Head of caudate nucleus (tissue), 42 donors: Measurements from ENCODE around the gene FRY.

Source experiments
- DNase-seq, 42 donors: peaks; one replicate each; pipeline versions ENCODE4 v3.0.0 to v3.0.0-alpha.2; 2020 to 2021; ENCODE audit warnings: mixed read lengths in 7 of 42
- intact Hi-C: fragments of 100-400 bp; cut with DNase I; formaldehyde crosslinking; loops from one replicate; pipeline ENCODE4 v1.15.0; 2022

The FRY gene

DNA sequence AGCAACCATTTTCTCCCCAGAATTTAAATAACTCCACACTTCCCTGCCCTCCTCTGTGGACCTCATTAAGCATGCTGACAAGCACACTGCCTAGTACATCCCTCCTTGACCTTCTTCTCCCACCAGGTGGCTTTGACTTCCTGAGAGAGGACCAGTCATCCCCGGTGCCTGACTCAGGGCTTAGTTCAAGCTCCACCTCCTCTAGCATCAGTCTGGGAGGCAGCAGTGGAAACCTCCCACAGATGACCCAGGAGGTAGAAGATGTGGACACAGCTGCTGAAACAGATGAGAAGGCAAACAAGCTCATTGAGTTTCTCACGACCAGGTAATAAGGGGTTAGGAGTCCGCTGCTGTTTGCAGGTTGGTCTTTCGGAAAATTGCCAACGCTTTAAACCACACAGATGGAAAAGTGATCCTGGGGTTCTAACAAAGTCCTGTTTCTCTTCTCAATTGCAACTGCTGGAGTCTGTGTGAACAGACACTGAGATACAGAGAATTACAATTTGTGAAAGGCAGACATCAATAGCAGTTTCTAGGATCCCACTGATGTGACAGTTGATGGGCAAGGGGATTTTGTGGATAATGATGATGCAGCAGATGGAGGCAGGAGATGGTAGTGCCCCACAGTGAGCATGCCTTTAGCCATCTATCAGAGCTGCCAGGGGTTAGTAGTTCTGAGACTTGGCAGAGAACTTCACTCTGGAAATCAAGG, 196.9 kb downstream of the FRY start:
- DNase-seq = no peak
- intact Hi-C loops = no loop called here

DNA sequence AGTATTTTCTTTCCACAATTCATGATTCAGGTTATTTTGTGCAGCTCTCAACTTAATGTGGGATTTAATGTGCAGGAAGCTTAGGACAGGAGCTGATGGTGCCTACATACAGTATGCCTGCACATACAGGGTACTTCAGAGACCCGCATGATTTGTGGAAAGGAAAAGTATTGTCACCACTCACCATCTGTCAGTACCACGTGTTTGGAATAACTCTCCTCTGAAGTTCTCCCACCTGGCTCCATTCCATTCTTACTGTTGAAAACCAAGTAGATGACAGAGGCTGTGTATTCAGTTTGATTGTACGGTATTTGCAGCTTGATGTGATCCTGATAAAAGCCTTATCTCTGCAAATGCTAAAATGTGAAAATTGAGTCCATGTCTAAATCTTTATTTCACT, 197.9 kb downstream of the FRY start:
- intact Hi-C loops = no loop called here
- DNase-seq = no peak

DNA sequence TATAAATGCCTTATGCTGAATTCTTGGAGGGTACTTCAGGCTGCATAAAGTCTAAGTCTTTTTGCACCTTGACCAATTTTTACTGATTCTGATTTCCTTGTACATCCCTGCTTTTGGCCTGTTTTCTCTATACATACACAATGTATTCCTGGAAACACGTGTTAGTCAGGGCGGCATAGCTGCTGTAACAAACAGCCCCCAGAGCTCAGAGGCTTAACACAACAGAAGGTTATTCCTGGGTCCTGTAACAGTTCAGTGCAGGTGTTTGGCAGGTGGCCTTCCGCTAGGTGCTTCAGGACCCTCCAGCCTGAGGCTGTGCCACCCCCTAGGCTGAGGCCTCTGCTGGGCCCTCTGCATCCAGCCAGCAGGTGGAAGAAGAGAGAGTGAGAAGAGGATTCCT, 200.7 kb downstream of the FRY start:
- DNase-seq = no peak
- intact Hi-C loops = no loop called here

DNA sequence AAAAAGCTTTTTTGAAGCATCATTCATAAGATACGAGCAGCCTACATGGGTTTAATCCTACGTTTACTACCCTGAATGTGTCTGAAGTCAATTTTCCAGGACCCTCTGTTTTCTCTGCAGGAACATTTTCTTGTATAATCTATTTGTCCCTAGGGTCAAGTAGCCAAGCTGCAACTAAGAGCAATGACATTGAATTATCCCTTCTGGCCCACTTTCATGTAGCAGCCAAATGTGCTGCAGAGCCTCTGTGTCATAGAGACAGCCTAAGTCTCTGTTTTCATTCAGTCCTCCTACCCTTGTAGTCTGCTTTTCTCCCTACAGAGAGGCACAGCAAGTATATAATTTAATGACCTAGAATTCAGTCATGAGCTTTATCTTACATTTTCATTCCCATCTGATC, 201.5 kb downstream of the FRY start:
- intact Hi-C loops = no loop called here
- DNase-seq = no peak

DNA sequence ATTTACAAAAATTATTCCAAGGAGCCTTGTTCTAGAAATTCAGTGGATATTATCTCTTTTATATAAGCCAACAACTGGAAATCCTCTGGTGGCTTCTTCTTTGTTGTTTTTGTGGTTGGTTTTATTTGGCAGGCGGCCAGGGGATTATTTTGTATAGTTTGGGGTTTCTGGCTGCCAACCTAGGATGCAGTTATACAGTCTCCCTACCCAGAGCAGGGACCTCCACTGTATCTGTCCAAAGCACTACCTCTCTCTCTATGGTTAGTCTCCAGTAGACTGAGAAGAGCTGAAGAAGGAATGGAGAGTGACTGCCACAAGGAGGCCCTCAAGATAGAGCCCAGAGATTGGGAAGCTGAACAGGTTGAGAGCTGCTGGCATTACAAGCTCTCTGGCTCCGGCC, 203.3 kb downstream of the FRY start:
- no peak for DNase-seq
- intact Hi-C loops = no loop called here

DNA sequence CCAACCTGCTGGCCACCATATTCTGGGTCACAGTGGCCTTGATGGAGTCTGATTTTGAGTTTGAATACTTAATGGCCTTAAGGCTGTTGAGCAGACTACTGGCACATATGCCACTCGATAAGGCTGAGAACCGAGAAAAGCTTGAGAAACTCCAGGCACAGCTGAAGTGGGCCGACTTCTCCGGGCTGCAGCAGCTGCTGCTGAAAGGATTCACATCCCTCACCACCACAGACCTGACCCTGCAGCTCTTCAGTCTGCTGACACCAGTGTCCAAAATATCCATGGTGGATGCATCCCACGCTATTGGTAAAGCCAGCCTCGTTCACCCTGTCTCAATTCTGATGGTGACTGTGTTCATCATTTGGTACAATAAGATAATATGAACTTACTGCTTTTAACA, 206.1 kb downstream of the FRY start:
- DNase-seq = no peak
- intact Hi-C loops = no loop called here

DNA sequence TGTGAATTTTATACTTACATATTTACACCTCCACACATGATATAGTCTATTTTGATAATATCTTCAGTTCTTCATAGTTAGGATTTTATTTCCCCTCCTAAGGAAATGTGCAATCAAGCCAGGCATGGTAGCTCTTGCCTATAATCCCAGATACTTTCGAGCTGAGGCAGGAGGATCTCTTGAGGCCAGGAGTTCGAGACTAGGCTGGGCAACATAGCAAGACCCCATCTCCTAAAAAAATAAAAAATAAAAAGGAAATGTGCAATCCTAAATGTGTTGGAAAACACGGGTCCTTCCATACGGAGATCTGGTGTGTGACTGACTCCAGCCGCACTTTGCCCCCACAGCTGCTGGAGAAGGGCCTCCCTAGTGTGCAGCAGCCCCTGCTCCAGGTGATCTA, 212.1 kb downstream of the FRY start:
- no peak for DNase-seq
- intact Hi-C loops = no loop called here

DNA sequence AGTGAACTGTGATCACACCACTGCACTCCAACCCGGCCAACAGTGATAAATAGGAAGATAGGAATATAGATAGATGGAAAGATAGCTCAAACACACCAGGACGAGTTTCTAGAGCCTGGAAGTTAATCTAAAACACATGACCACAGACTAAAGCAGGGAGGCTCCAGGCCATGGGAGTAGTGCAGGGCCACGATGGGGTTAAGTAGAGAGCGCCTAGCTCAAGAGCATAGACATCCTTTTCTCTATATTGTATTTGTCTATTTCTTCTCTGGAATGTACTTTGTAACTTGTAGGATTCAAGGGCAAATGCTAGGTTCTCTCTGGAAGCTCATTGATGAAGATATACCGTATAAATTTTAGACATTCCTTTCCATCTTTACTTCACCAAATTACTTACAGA, 214.0 kb downstream of the FRY start:
- intact Hi-C loops = no loop called here
- DNase-seq = no peak

DNA sequence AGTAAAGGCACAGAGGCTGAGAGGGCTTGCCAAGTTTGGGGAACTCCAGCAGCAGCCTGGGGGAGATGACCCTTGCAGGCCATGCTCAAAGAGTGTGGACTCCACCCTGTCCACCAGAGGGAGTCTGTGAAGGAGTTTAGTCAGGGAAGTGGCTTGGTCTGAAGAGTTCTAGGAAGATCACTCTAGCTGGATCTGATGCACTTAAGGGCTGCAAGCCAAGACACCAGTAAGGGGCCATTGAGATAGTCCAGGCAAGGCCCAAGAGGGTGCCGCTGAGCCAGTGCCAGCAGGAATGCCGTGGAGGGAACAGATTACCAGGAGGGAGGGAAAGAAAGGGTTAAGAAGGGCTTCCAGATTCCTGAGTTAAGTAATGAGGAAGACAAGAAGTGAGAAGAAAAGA, 214.9 kb downstream of the FRY start:
- intact Hi-C loops = no loop called here
- DNase-seq = peak in 24 of 42 donors; percentile 13 to 63 (median 30)

DNA sequence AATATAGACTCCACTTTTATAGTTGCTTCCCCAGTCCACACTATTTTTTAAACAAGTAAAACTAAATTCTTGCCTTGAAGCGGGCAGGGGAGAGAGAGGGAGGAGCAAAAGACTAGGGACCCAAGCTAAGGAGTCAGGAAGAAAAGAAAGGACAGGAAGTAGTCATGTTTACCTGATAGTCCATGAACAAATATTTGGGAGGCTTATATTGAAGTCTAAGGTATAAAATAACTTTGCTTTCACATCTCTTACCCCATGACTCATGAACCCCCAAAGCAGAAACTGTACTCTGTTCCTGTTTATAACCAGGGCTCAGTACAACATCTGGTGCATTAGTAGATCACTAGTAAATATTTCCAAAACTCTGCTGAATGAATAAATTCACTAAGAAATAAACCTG, 216.3 kb downstream of the FRY start:
- intact Hi-C loops = no loop called here
- no peak for DNase-seq

DNA sequence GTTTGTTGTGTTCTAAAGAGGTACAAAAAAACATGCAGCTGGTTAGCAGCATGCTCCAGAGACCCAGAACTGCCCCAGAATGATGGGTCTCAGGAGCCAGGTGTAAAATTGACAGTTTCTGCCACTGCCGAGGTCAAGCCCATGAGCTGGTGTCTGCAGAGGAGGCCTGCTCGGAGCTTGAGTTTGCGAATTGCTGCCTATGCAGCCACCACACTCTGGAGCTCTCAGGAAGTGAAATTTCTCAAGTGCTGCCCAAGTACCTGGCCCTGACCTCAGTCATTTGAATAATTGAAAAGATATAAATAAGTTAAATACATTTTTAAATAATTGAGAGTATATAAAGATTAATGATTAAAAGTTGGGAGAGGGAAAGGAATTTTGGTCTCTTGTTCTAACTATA, 217.2 kb downstream of the FRY start:
- DNase-seq = no peak
- intact Hi-C loops = no loop called here

DNA sequence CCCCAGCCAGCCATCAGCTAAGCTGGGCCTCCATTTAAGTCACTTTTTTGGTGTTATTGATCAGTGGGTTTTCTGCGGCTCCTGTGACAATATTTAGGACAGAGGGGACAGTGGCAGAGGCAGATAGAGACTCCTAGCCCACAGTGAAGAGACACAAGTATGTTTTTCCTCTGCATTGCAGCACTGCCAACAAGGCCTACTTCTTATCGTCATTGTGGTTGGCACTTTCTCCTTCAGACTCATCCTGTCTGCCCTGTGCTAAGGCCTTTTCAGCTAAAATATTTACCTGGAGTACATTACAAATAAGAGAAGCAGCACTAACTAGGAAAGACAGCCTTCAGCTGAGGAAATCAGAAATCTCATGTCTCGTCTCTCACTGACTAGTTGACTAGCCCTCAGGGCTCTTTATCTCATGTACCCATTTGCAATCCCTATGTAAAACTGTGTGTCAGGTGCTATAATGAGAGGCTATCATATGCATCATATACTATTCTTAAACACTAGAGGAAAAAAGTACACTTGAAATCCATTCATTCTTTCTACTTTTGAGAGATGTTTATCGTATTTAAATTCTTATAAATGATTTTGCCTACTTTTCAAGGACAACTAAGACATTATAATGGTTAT, 221.4 kb downstream of the FRY start:
- intact Hi-C loops = no loop called here
- DNase-seq = no peak

DNA sequence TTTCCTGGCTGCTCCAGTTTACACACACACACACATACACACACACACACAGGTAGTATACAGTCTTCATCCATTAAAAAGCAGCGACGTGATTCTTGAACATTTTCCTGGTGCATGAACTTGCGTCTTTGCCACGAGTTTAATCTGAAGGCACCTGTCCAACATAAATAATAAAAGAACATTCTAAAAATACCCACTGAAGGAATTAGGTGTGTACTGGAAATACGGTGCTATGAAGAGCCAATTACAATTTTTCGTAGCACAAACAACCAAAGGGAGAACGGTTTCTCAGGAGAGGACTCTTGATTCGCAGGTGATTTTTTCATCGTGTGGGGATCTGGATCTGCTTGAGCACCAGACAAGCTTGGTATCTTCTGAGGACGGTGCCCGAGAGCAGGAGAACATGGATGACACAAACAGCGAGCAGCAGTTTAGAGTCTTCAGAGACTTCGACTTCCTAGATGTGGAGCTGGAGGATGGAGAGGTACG, 222.4 kb downstream of the FRY start:
- no peak for DNase-seq

DNA sequence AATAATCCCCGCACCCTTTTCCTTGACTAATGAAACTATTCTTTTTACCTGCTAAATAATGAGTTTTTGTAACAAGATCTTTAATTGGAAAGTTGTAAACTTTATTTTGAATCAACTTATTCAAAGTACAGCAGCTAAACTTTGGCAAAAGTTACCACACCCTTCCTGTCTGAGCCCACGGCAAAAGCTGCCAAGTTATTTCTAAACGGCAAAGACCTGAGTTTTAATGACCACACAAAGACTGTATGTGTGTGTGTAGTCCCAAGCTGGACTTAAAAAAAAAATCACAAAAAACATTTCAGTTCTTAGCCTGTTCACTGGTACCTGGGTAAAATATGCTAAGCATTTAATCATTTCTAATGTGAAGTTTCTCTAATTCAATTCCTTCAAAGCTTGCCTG, 222.8 kb downstream of the FRY start:
- no peak for DNase-seq
- intact Hi-C loops = no loop called here

More for the DNA sequence above, 222.4 kb downstream of the FRY start:
- intact Hi-C loops = no loop called here

DNA sequence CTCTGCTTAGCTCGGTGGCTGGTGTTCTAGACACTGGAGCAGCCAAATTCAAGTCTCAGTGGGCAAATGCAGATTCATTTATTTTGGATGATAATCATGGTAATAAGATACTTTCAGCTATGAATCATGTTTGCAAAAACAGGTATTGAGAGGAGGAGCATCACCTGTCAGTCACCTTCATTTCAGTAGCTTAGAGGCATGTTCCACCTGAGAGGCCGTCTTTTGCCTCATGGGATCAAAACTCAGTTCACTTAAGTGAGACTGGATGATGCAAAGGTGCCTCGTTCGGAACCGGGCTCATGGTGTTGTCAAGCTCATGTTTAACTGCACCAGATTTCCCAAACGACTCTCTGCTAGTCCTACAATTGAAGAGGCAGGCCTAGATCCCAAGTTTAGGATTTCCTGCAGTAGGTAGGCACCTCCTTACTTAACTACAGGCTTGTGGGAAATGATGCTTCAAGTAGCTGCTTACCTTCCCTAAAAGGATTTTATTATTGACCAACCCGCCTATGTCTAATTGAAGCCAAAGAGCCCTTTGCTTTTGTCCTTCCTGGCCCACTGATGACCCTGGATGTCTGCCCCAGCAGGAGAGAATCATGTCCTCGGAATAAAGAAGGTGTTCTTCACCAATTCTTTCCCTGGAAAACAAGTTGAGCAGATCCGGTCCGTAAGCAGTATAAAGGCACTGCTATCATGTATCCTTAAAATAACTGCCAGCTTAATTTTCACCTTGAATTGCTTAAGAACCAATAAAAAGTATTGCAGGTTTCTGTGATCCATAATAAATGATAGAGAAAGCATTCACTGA, 223.5 kb downstream of the FRY start:
- intact Hi-C loops = no loop called here
- DNase-seq = no peak

DNA sequence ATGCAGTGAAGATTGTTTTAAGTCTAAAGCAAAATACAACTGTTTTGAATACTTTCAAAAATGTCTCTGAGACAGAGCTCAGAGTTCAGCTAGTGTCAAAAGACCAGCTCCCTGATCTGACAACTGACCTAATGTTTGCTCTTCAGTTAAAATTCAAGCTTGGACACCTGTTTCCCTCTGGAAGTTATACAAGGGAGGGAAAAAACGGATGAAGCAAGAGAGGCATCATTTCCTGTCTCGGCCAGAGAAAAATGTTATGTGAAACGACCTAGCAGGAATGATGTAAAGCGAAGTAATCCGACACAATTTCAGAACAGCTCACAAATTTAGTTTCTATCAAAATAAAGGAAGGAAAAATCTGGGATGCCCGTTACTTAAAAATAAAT, 224.1 kb downstream of the FRY start:
- no peak for DNase-seq
- intact Hi-C loops = no loop called here

DNA sequence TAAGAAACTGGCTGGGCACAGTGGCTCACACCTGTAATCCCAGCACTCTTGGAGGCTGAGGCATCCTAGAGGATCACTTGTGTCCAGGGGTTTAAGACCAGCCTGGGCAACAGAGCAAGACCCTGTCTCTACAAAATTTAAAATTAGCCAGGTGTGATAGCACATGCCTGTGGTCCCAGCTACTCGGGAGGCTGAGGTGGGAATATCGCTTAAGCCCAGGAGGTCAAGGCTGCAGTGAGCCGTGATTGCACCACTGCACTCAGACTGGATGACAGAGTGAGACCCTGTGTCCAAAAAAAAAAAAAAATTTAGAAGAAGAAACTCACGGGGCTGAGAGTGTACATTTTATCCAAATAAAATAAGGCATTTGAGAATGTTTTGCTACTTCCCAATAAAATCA, 224.7 kb downstream of the FRY start:
- no peak for DNase-seq

DNA sequence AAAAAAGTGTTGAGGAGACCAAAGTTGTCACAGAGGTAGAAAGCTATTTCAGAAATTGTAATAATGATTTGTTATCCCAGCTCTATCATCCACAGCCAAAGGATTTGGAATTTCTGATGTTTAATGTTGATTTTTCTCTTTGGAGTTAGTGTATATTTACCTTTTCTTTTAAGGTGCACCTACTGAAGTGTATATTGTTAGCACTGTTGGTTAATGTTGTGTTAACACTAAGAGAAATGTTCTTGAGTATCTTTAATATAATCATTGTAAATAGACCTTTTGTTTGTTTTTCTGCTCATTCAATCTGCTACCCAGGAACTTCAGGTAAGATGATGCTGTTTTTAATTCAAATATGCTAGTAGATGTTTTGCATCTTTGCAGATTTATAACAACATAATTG, 226.1 kb downstream of the FRY start:
- no peak for DNase-seq
- intact Hi-C loops = no loop called here

More for the DNA sequence above, 224.7 kb downstream of the FRY start:
- intact Hi-C loops = no loop called here

DNA sequence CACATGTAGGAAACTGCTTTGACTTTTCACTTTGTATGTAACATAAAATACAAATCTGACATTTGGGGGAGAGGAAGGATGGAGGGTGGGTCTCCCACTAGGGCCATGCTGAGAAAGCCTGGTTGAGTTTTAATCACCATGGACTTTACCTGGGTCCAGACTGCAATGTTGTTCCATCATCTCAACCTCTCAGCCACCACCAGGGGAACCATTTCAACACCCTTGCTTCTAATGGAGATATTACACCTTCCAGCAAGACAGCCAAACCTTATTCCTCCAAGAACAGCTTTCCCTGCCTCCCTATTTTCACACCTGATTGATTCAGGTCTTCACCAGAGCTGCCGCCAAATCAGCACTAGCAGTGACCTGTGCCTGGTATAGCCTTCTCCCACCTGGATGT, 227.5 kb downstream of the FRY start:
- DNase-seq = no peak

DNA sequence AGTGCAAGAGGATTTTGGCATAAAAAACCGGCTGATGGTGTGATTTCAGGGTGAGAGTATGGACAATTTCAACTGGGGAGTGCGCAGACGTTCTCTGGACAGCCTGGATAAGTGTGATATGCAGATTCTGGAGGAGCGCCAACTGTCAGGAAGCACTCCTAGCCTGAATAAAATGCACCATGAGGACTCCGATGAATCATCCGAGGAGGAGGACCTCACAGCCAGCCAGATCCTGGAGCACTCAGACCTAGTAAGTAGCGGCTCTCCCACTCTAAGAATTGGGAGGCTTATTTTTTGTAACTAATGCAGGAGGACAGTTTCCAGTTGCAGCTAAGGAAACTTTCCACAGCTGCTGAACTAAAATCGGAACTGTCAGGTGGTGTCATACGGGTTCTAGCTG, 230.0 kb downstream of the FRY start:
- intact Hi-C loops = no loop called here
- peak in 41 of 42 donors; percentile 12 to 88 (median 55) for DNase-seq

More for the DNA sequence above, 227.5 kb downstream of the FRY start:
- intact Hi-C loops = no loop called here
